SK-N-DZ (cell line): Measurements from ENCODE around the gene ATXN3L.
"Not testable (repeated sequence)": the region's sequence is repeated elsewhere in the genome, so short reads cannot be mapped to it uniquely, and the experiment has no call there.

Experiments used
- DNase-seq: peaks from one replicate; pipeline ENCODE4 v3.0.0-alpha.2; 2015; ENCODE audit warnings: low spot score

Gene ATXN3L

GRCh38 chrX:13307041-13307440 is 12.8 kb downstream of the ATXN3L start:
- no peak for DNase-seq

- DNase-seq, result no peak
These were observed 14.7 kb downstream of the ATXN3L start for GRCh38 chrX:13305108-13305507.

GRCh38 chrX:13304052-13304451 is 15.8 kb downstream of the ATXN3L start:
- DNase-seq, result no peak

GRCh38 chrX:13303248-13303647 is 16.6 kb downstream of the ATXN3L start:
- DNase-seq, result not testable (repeated sequence)

GRCh38 chrX:13298836-13299235 is 21.0 kb downstream of the ATXN3L start:
- no peak for DNase-seq

GRCh38 chrX:13295841-13296240 is 24.0 kb downstream of the ATXN3L start:
- no peak for DNase-seq

GRCh38 chrX:13293700-13294099 is 26.2 kb downstream of the ATXN3L start:
- DNase-seq, result no peak

GRCh38 chrX:13290891-13291614 is 28.8 kb downstream of the ATXN3L start:
- DNase-seq, result no peak

GRCh38 chrX:13288671-13289070 is 31.2 kb downstream of the ATXN3L start:
- no peak for DNase-seq

- DNase-seq, result no peak
These were observed 32.0 kb downstream of the ATXN3L start for GRCh38 chrX:13287816-13288215.

GRCh38 chrX:13285693-13286092 is 34.2 kb downstream of the ATXN3L start:
- no peak for DNase-seq

- no peak for DNase-seq
These were observed 34.6 kb downstream of the ATXN3L start for GRCh38 chrX:13285229-13285628.

- DNase-seq, result no peak
These were observed 35.3 kb downstream of the ATXN3L start for GRCh38 chrX:13284570-13284969.

GRCh38 chrX:13283950-13284546 is 35.8 kb downstream of the ATXN3L start:
- DNase-seq, result no peak

GRCh38 chrX:13283512-13283911 is 36.3 kb downstream of the ATXN3L start:
- DNase-seq, result no peak

- DNase-seq, result no peak
These were observed 38.6 kb downstream of the ATXN3L start for GRCh38 chrX:13281289-13281688.

GRCh38 chrX:13279279-13280018 is 40.4 kb downstream of the ATXN3L start:
- DNase-seq, result no peak

- DNase-seq, result no peak
These were observed 42.3 kb downstream of the ATXN3L start for GRCh38 chrX:13277539-13277938.

GRCh38 chrX:13276991-13277390 is 42.9 kb downstream of the ATXN3L start:
- no peak for DNase-seq

- DNase-seq, result no peak
These were observed 44.8 kb downstream of the ATXN3L start for GRCh38 chrX:13275031-13275430.

GRCh38 chrX:13272426-13272825 is 47.4 kb downstream of the ATXN3L start:
- no peak for DNase-seq

- DNase-seq, result no peak
These were observed 48.3 kb downstream of the ATXN3L start for GRCh38 chrX:13271511-13271910.

- no peak for DNase-seq
These were observed 49.5 kb downstream of the ATXN3L start for GRCh38 chrX:13270360-13270759.
